ENCODE results near the gene GOLGA1. TPM values are rescaled to one million over a fixed set of nuclear protein-coding genes. Genes with fewer than 3 reads are reported as not detected.

The GOLGA1 gene
- total and polyA plus RNA-seq, 9 of the 15 experiments (the other 6 are each of a cell fraction or from before 2014, with no cell fraction given): 2.9 to 15.9 (median 8.5) TPM

DNA sequence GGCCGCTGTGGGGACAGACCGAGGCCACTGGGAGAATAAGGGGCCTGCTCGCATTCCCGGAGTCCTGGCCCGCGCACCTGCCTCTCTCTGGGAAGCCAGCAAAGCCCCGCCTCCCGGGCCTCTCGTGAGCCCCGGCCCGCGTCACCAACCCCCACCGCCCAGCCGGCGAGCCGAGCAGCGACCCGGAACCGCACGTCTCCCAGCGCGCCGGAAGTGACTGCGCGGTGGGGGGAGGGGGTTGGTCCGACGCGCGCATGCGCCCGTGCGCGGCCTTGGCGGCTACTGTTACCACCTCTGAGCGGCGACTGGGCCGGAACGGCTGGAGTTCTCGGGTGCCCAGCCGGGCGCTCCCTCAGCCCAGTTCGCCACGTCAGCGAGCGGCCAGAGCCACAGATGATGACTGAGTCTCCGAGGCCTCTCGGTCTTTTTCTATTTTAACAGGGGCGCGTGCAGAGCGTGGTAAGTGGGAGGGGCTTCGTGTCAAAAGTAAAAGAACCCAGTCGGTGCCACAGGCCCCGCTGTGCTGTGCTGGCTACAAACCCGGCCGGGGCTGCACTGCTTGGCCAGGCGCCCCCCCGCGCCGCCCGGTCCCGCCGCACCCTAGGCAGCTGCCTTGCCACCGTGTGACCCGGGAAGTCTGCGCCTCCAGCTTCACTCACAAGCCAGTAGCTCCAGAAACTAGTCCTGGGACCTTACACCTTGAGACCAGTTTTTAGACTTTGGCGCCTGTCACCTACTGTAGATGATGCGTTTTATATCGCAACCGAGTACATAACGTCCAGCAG lies at the start of gene GOLGA1 (continued):
- 0 out of 2 replicates have a peak, but pooled peaks have one; percentile 65 for TF ChIP-seq DIDO1 (tag; IDR thresholded peaks at IDR 0.05; ENCODE audit: low read depth)
- no peak for TF ChIP-seq ZZZ3 (IDR thresholded peaks at IDR 0.05)
- TF ChIP-seq ATF7 (IDR thresholded peaks at IDR 0.05): peak; percentile 85
- TF ChIP-seq HOXB6 (CRISPR knock-in tag; IDR thresholded peaks at IDR 0.05; ENCODE audit: borderline replicate concordance): no peak
- TF ChIP-seq ZNF444 (CRISPR knock-in tag; IDR thresholded peaks at IDR 0.05): peak; percentile 92
- peak; percentile 99 for TF ChIP-seq CREM (IDR thresholded peaks at IDR 0.05; ENCODE audit: low read depth)
- no peak for TF ChIP-seq SRSF7 (optimal IDR thresholded peaks at IDR 0.05; ENCODE audit: low read depth, low read length)
- TF ChIP-seq NFYB (IDR thresholded peaks at IDR 0.05; ENCODE audit: extremely low read depth, insufficient read length): no peak
- TF ChIP-seq CBFA2T2 (conservative IDR thresholded peaks at IDR 0.05): no peak
- TF ChIP-seq RBM25 (IDR thresholded peaks at IDR 0.05; ENCODE audit: low read depth, low read length, severe bottlenecking): no peak
- peak; percentile 30 to 41; a peak in 1 of 4 replicates for TF ChIP-seq TEAD1 (CRISPR knock-in tag; IDR thresholded peaks at IDR 0.05)
- TF ChIP-seq, protein P1, sequence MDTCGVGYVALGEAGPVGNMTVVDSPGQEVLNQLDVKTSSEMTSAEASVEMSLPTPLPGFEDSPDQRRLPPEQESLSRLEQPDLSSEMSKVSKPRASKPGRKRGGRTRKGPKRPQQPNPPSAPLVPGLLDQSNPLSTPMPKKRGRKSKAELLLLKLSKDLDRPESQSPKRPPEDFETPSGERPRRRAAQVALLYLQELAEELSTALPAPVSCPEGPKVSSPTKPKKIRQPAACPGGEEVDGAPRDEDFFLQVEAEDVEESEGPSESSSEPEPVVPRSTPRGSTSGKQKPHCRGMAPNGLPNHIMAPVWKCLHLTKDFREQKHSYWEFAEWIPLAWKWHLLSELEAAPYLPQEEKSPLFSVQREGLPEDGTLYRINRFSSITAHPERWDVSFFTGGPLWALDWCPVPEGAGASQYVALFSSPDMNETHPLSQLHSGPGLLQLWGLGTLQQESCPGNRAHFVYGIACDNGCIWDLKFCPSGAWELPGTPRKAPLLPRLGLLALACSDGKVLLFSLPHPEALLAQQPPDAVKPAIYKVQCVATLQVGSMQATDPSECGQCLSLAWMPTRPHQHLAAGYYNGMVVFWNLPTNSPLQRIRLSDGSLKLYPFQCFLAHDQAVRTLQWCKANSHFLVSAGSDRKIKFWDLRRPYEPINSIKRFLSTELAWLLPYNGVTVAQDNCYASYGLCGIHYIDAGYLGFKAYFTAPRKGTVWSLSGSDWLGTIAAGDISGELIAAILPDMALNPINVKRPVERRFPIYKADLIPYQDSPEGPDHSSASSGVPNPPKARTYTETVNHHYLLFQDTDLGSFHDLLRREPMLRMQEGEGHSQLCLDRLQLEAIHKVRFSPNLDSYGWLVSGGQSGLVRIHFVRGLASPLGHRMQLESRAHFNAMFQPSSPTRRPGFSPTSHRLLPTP (IDR thresholded peaks at IDR 0.05; ENCODE audit: borderline replicate concordance, extremely low read depth, insufficient read length): no peak
- no peak for TF ChIP-seq KAT8 (IDR thresholded peaks at IDR 0.05; ENCODE audit: low read depth)
- TF ChIP-seq, protein P2, sequence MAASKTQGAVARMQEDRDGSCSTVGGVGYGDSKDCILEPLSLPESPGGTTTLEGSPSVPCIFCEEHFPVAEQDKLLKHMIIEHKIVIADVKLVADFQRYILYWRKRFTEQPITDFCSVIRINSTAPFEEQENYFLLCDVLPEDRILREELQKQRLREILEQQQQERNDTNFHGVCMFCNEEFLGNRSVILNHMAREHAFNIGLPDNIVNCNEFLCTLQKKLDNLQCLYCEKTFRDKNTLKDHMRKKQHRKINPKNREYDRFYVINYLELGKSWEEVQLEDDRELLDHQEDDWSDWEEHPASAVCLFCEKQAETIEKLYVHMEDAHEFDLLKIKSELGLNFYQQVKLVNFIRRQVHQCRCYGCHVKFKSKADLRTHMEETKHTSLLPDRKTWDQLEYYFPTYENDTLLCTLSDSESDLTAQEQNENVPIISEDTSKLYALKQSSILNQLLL (CRISPR knock-in tag; IDR thresholded peaks at IDR 0.05; ENCODE audit: borderline replicate concordance): no peak
- TF ChIP-seq CXXC5 (CRISPR knock-in tag; IDR thresholded peaks at IDR 0.05): peak; percentile 96
- TF ChIP-seq ZNF507 (tag; conservative IDR thresholded peaks at IDR 0.05): no peak
- TF ChIP-seq RBBP5 (IDR thresholded peaks at IDR 0.05; ENCODE audit: borderline replicate concordance, insufficient read depth, low read length, poor library complexity, severe bottlenecking): peak; percentile 77
- no peak for TF ChIP-seq RBM34 (IDR thresholded peaks at IDR 0.05; ENCODE audit: borderline replicate concordance, insufficient read depth, low read length)
- TF ChIP-seq, protein P3, sequence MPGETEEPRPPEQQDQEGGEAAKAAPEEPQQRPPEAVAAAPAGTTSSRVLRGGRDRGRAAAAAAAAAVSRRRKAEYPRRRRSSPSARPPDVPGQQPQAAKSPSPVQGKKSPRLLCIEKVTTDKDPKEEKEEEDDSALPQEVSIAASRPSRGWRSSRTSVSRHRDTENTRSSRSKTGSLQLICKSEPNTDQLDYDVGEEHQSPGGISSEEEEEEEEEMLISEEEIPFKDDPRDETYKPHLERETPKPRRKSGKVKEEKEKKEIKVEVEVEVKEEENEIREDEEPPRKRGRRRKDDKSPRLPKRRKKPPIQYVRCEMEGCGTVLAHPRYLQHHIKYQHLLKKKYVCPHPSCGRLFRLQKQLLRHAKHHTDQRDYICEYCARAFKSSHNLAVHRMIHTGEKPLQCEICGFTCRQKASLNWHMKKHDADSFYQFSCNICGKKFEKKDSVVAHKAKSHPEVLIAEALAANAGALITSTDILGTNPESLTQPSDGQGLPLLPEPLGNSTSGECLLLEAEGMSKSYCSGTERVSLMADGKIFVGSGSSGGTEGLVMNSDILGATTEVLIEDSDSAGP (CRISPR knock-in tag; IDR thresholded peaks at IDR 0.05): no peak
- TF ChIP-seq TRIM24 (IDR thresholded peaks at IDR 0.05): 0 out of 4 replicates have a peak, but pooled peaks of 1 of the 2 experiments have one; percentile 18
- no peak for TF ChIP-seq NELFE (IDR thresholded peaks at IDR 0.05; ENCODE audit: insufficient read depth, insufficient read length)
- TF ChIP-seq MED1 (CRISPR knock-in tag; IDR thresholded peaks at IDR 0.05; ENCODE audit: borderline replicate concordance): no peak
